ENCODE results near the gene LARGE2. TPM values are rescaled to one million over a fixed set of nuclear protein-coding genes. Genes with fewer than 3 reads are reported as not detected.

The LARGE2 gene
- total RNA-seq, 1 donor from 2014 or later, result not detected

- no peak for DNase-seq (ENCODE audit: extremely low read depth, low read depth, low spot score)
Measured at GRCh38 chr11:45948356-45948755, 25.9 kb downstream of the LARGE2 start.

- DNase-seq (ENCODE audit: extremely low read depth, low read depth, low spot score), result no peak
Measured at GRCh38 chr11:45949992-45950407, 27.5 kb downstream of the LARGE2 start.

DNA sequence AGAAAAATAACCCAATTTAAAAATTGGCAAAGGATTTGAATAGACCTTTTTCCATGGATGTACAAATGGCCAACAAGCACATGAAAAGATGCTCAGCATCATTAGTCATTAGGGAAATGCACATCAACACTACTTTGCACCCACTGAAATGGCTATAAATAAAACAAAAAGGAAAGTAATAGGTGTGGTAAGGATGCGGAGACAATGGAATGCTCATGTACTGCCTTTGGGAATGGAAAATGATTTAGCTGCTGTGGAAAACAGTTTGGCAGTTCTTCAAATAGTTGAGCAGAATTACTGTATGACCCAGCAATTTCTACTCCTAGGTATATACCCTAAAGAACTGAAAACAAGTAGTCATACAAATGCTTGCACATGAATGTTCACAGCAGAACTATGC, 37.4 kb downstream of the LARGE2 start:
- DNase-seq (ENCODE audit: extremely low read depth, low read depth, low spot score), result no peak

GRCh38 chr11:45960387-45961095, 38.1 kb downstream of the LARGE2 start:
- no peak for DNase-seq (ENCODE audit: extremely low read depth, low read depth, low spot score)

GRCh38 chr11:45961751-45962240, 39.3 kb downstream of the LARGE2 start:
- no peak for DNase-seq (ENCODE audit: extremely low read depth, low read depth, low spot score)

- peak; percentile 58 for DNase-seq (ENCODE audit: extremely low read depth, low read depth, low spot score)
Measured at GRCh38 chr11:45964911-45965389, 42.5 kb downstream of the LARGE2 start.

- no peak for DNase-seq (ENCODE audit: extremely low read depth, low read depth, low spot score)
Measured at GRCh38 chr11:45967506-45967905, 45.0 kb downstream of the LARGE2 start.

GRCh38 chr11:45968901-45969300, 46.4 kb downstream of the LARGE2 start:
- no peak for DNase-seq (ENCODE audit: extremely low read depth, low read depth, low spot score)

DNA sequence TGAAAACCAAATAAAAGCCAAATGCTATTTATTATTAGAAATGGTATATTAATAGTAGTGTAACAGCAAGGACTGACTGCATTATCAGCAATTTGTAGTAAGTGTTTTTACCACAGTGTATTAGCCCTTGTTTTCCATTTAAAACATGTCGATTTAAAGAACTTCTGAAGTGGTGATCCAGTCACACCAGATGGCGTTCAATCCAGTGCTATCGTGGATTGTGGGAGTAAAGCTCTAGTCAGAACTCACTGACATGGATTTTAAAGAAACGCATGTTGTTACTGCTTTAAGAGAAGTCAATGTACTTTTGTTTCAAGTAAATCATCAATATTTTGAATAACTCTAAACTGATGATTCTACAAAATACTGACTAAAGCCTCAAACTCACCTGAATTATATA, 51.1 kb downstream of the LARGE2 start:
- no peak for DNase-seq (ENCODE audit: extremely low read depth, low read depth, low spot score)

- DNase-seq (ENCODE audit: extremely low read depth, low read depth, low spot score), result no peak
Measured at GRCh38 chr11:45974806-45975205, 52.4 kb downstream of the LARGE2 start.

Other genes with a start within 250 kb of the LARGE2 start
- gene SLC35C1, start 117.5 kb upstream of the LARGE2 start, total RNA-seq, result 16.8 and 29.4 TPM in 2 replicates
- 11.2 and 16.0 TPM in 2 replicates for gene CRY2, start 75.2 kb upstream of the LARGE2 start, total RNA-seq
- gene MAPK8IP1, start 37.0 kb upstream of the LARGE2 start, total RNA-seq, result 8.5 and 8.9 TPM in 2 replicates
- 0.29 TPM in 1 of 2 replicates, not detected in the other for gene FREY1, start 15.4 kb upstream of the LARGE2 start, total RNA-seq
- 25.1 and 35.0 TPM in 2 replicates for gene PEX16, start 4.8 kb upstream of the LARGE2 start, total RNA-seq
- gene PHF21A, start 198.8 kb downstream of the LARGE2 start, total RNA-seq, result 22.3 and 30.3 TPM in 2 replicates